Liver (tissue), 9 donors: ENCODE measurements around the gene SGCG. TPM values are rescaled to one million over a fixed set of nuclear protein-coding genes. Genes with fewer than 3 reads are reported as not detected.

ENCODE experiments used
- DNase-seq: peaks from one replicate; pipeline ENCODE4 v3.0.0-alpha.2; 2017; ENCODE audit warnings: low spot score
- H3K27ac ChIP-seq, 2 donors: one replicate each; pipeline ENCODE4 v1.7.0; 2013; ENCODE audit warnings: inconsistent platforms in 2 of 2, low read length in 2 of 2, control low read depth in 1 of 2, low read depth in 1 of 2, mild to moderate bottlenecking in 1 of 2
- H3K27me3 ChIP-seq, 4 donors: one replicate each; pipeline versions ENCODE4 v1.6.1 to v1.7.0; 2013; ENCODE audit warnings: low read length in 3 of 4, inconsistent platforms in 1 of 4, mild to moderate bottlenecking in 1 of 4, moderate library complexity in 1 of 4; ENCODE audit not compliant: control insufficient read depth in 4 of 4, insufficient read depth in 4 of 4
- H3K36me3 ChIP-seq, 4 donors: one replicate each; pipeline versions ENCODE4 v1.6.1 to v1.7.0; 2013; ENCODE audit warnings: low read length in 3 of 4, mild to moderate bottlenecking in 3 of 4, low read depth in 1 of 4, moderate library complexity in 1 of 4; ENCODE audit not compliant: control insufficient read depth in 4 of 4, insufficient read depth in 3 of 4
- H3K4me1 ChIP-seq, 4 donors: one replicate each; pipeline versions ENCODE4 v1.6.1 to v1.7.0; 2013; ENCODE audit warnings: low read length in 3 of 4, mild to moderate bottlenecking in 3 of 4, moderate library complexity in 1 of 4; ENCODE audit not compliant: control insufficient read depth in 4 of 4, insufficient read depth in 4 of 4
- H3K4me3 ChIP-seq, 3 donors: one replicate each; pipeline versions ENCODE4 v1.6.1 to v1.7.0; 2013; ENCODE audit warnings: low read length in 3 of 3, control low read depth in 1 of 3, low read depth in 1 of 3, mild to moderate bottlenecking in 1 of 3
- H3K9ac ChIP-seq, 2 donors: one replicate each; pipeline ENCODE4 v1.7.0; 2013; ENCODE audit warnings: low read length in 2 of 2, mild to moderate bottlenecking in 2 of 2, moderate library complexity in 2 of 2, control low read depth in 1 of 2, low read depth in 1 of 2
- H3K9me3 ChIP-seq, 4 donors: one replicate each; pipeline versions ENCODE4 v1.6.1 to v1.7.0; 2013; ENCODE audit warnings: low read length in 3 of 4; ENCODE audit not compliant: control insufficient read depth in 4 of 4
- ATF3 ChIP-seq: IDR thresholded peaks from 2 replicates; pipeline ENCODE4 v1.6.1; 2016; ENCODE audit warnings: antibody characterized with exemption
- CTCF ChIP-seq: fragments of 150-350 bp; IDR thresholded peaks from 2 replicates; pipeline ENCODE4 v1.5.1; 2017; ENCODE audit warnings: improper control_type of control experiment, low read depth, low read length; ENCODE audit not compliant: missing input control
- EGR1 ChIP-seq, 2 donors: IDR thresholded peaks; 2 replicates each; pipeline ENCODE4 v1.6.1; 2016 to 2018; ENCODE audit warnings: antibody characterized with exemption in 2 of 2, low read depth in 2 of 2
- FOXA1 ChIP-seq: IDR thresholded peaks from 2 replicates; pipeline ENCODE4 v1.6.1; 2016; ENCODE audit warnings: antibody characterized with exemption
- FOXA2 ChIP-seq: IDR thresholded peaks from 2 replicates; pipeline ENCODE4 v1.6.1; 2016; ENCODE audit warnings: antibody characterized with exemption
- GABPA ChIP-seq, 2 donors: IDR thresholded peaks in 1 of 2; conservative IDR thresholded peaks in 1 of 2; 2 replicates each; pipeline ENCODE4 v1.6.1; 2016; ENCODE audit warnings: antibody characterized with exemption in 2 of 2, mild to moderate bottlenecking in 1 of 2, moderate library complexity in 1 of 2
- HNF4A ChIP-seq, 2 donors: conservative IDR thresholded peaks; 2 replicates each; pipeline ENCODE4 v1.6.1; 2016; ENCODE audit warnings: antibody characterized with exemption in 2 of 2, mild to moderate bottlenecking in 2 of 2
- HNF4G ChIP-seq: IDR thresholded peaks from 2 replicates; pipeline ENCODE4 v1.6.1; 2016; ENCODE audit warnings: antibody characterized with exemption
- JUND ChIP-seq, 2 donors: IDR thresholded peaks; 2 replicates each; pipeline ENCODE4 v1.6.1; 2016; ENCODE audit warnings: antibody characterized with exemption in 2 of 2
- MAX ChIP-seq: IDR thresholded peaks from 2 replicates; pipeline ENCODE4 v1.6.1; 2016; ENCODE audit warnings: antibody characterized with exemption
- NR2F2 ChIP-seq: IDR thresholded peaks from 2 replicates; pipeline ENCODE4 v1.6.1; 2016; ENCODE audit warnings: antibody characterized with exemption
- RAD21 ChIP-seq, 2 donors: IDR thresholded peaks; 2 replicates each; pipeline ENCODE4 v1.6.1; 2016; ENCODE audit warnings: antibody characterized with exemption in 2 of 2, mild to moderate bottlenecking in 2 of 2
- RXRA ChIP-seq, 2 donors: IDR thresholded peaks; 2 replicates each; pipeline ENCODE4 v1.6.1; 2017 to 2018; ENCODE audit warnings: antibody characterized with exemption in 2 of 2, mild to moderate bottlenecking in 1 of 2
- SP1 ChIP-seq: IDR thresholded peaks from 2 replicates; pipeline ENCODE4 v1.6.1; 2018; ENCODE audit warnings: antibody characterized with exemption, mild to moderate bottlenecking
- TAF1 ChIP-seq: conservative IDR thresholded peaks from 2 replicates; pipeline ENCODE4 v1.6.1; 2016; ENCODE audit warnings: antibody characterized with exemption, mild to moderate bottlenecking
- ZBTB33 ChIP-seq: IDR thresholded peaks from 2 replicates; pipeline ENCODE4 v1.6.1; 2016; ENCODE audit warnings: antibody characterized with exemption
- WGBS: extraction: QIAGEN DNeasy Blood & Tissue Kit; methylation state at CpG from one replicate; pipeline ENCODE4 v1.1.7; 2013; 5-methylcytosine and 5-hydroxymethylcytosine counted together
- polyA plus RNA-seq, 2 donors: library from polyadenylated mRNA; stranded (reverse) in 1 of 2; unstranded in 1 of 2; fragments of 200-250 nt in 1 of 2; fragments of >200 nt in 1 of 2; fragmentation: Nextera tagmentation in 1 of 2; extraction: Ambion mirVana in 1 of 2; gene quantifications; one replicate each; pipeline versions ENCODE4 v1.2.1 to v1.2.3, GENCODE V29; 2013 to 2015
- total RNA-seq, 2 donors: library from RNA; depleted of rRNA; stranded (reverse); fragments of >200 nt; gene quantifications; one replicate each; pipeline ENCODE4 v1.2.3, GENCODE V29; 2014
- TF ChIP-seq, protein P1 (sequence below): IDR thresholded peaks from 2 replicates; pipeline ENCODE4 v1.6.1; 2016; ENCODE audit warnings: antibody characterized with exemption, mild to moderate bottlenecking
- donor health status: healthy.
- donor health status: healthy.
- donor health status: healthy.
- donor health status: healthy.
- donor health status: healthy.

SGCG gene
- total and polyA plus RNA-seq, 4 donors: not detected

DNA sequence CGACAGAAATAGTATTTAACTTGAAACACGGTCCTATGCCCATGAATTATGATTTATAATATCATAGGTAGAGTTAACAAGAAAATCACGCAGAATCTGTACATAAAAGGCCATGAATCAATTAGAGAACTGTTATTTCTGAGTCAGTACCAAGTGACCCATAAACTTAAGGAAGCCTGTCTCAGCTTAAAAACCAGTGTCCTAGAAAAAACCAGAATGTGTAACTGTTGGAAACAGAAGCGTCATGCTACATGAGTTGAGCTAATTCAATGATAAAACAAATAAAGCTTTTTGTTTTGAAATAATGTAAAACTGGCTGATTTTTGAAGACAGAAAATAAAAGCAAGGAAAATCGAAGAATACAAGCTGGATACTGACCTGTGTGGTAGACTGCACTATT, 34.8 kb upstream of the SGCG start:
- no peak overlapping the region for H3K27ac ChIP-seq
- no peaks in the 10 kb centered on the region for H3K36me3 ChIP-seq
- no peak for DNase-seq
- no peak overlapping the region for H3K9ac ChIP-seq
- WGBS: 73% methylated on average over 5 of the region's 5 CpGs
- H3K27me3 ChIP-seq: peaks cover 0 to 3% (median 0%) of the 10 kb centered on the region in 4 donors
- no peak for TF ChIP-seq GABPA (IDR thresholded peaks at IDR 0.05 in 1 of 2, conservative IDR thresholded peaks at IDR 0.05 in 1 of 2)
- TF ChIP-seq RAD21 (IDR thresholded peaks at IDR 0.05): no peak
- peaks cover 0 to 5% (median 0%) of the 10 kb centered on the region in 4 donors for H3K9me3 ChIP-seq
- H3K4me3 ChIP-seq: no peak overlapping the region
- H3K4me1 ChIP-seq: no peaks in the 10 kb centered on the region

- no peak overlapping the region for H3K27ac ChIP-seq
- H3K4me1 ChIP-seq: no peaks in the 10 kb centered on the region
- DNase-seq: no peak
- no peak overlapping the region for H3K9ac ChIP-seq
- TF ChIP-seq HNF4G (no peak), JUND (IDR thresholded peaks at IDR 0.05) (no peak)
- no peaks in the 10 kb centered on the region for H3K36me3 ChIP-seq
- H3K27me3 ChIP-seq: peaks cover 0 to 3% (median 0%) of the 10 kb centered on the region in 4 donors
- H3K4me3 ChIP-seq: no peak overlapping the region
- H3K9me3 ChIP-seq: peaks cover 0 to 4% (median 0%) of the 10 kb centered on the region in 4 donors
- 63% methylated on average over 12 of the region's 12 CpGs for WGBS
Observed at GRCh38 chr13:23146811-23147625, 33.8 kb upstream of the SGCG start.

DNA sequence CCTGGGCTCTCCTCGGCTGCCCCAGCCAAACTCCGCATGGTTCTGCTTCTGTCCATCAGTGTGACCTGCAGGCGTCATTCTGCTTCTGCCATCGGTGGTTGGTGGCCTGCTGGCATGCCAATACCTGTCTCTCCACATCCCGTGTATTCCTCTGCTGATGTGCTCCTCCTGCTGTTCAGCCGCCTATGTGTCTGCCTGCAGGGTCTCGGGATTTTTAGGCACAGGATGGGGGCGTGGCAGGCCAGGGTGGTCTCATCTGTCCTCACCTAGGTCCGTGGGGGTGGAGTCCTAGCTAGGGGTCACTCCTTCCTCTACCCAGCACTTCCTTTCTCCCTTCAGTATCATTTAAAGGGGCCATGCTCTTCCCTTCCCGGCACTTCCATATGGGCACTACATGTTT, 33.0 kb upstream of the SGCG start:
- H3K4me3 ChIP-seq: no peak overlapping the region
- H3K27ac ChIP-seq: no peak overlapping the region
- no peak overlapping the region for H3K9ac ChIP-seq
- no peaks in the 10 kb centered on the region for H3K4me1 ChIP-seq
- no peak for DNase-seq
- H3K36me3 ChIP-seq: no peaks in the 10 kb centered on the region
- 68% methylated on average over 10 of the region's 10 CpGs for WGBS
- H3K27me3 ChIP-seq: peaks cover 0 to 3% (median 0%) of the 10 kb centered on the region in 4 donors
- no peak for TF ChIP-seq FOXA2
- no peak for TF ChIP-seq RAD21 (IDR thresholded peaks at IDR 0.05)
- no peak for TF ChIP-seq HNF4A (conservative IDR thresholded peaks at IDR 0.05)
- no peak for TF ChIP-seq CTCF
- TF ChIP-seq FOXA1: no peak
- no peak for TF ChIP-seq MAX
- no peak for TF ChIP-seq HNF4G
- TF ChIP-seq ATF3: no peak
- no peak for TF ChIP-seq SP1
- no peak for TF ChIP-seq EGR1 (IDR thresholded peaks at IDR 0.05; ENCODE audit: low read depth in 2 of 2)
- TF ChIP-seq RXRA (IDR thresholded peaks at IDR 0.05): no peak
- TF ChIP-seq, protein P1, sequence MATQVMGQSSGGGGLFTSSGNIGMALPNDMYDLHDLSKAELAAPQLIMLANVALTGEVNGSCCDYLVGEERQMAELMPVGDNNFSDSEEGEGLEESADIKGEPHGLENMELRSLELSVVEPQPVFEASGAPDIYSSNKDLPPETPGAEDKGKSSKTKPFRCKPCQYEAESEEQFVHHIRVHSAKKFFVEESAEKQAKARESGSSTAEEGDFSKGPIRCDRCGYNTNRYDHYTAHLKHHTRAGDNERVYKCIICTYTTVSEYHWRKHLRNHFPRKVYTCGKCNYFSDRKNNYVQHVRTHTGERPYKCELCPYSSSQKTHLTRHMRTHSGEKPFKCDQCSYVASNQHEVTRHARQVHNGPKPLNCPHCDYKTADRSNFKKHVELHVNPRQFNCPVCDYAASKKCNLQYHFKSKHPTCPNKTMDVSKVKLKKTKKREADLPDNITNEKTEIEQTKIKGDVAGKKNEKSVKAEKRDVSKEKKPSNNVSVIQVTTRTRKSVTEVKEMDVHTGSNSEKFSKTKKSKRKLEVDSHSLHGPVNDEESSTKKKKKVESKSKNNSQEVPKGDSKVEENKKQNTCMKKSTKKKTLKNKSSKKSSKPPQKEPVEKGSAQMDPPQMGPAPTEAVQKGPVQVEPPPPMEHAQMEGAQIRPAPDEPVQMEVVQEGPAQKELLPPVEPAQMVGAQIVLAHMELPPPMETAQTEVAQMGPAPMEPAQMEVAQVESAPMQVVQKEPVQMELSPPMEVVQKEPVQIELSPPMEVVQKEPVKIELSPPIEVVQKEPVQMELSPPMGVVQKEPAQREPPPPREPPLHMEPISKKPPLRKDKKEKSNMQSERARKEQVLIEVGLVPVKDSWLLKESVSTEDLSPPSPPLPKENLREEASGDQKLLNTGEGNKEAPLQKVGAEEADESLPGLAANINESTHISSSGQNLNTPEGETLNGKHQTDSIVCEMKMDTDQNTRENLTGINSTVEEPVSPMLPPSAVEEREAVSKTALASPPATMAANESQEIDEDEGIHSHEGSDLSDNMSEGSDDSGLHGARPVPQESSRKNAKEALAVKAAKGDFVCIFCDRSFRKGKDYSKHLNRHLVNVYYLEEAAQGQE: no peak
- no peak for TF ChIP-seq ZBTB33
- TF ChIP-seq TAF1: no peak
- TF ChIP-seq NR2F2: no peak
- no peaks in the 10 kb centered on the region for H3K9me3 ChIP-seq
